Neural crest cell (in vitro differentiated cells): ENCODE results near the gene ZNF474. TPM values are rescaled to one million over a fixed set of nuclear protein-coding genes. Genes with fewer than 3 reads are reported as not detected.

Experiments used
- DNase-seq: peaks from one replicate; pipeline ENCODE4 v3.0.0; 2021; ENCODE audit warnings: low read depth, mixed read lengths, low spot score
- H3K27ac Mint-ChIP-seq: one replicate; pipeline ENCODE4 v1.8.0; 2021; ENCODE audit warnings: mild to moderate bottlenecking, mixed read lengths; ENCODE audit not compliant: unreplicated experiment
- H3K27me3 Mint-ChIP-seq: 2 replicates; pipeline ENCODE4 v1.8.0; 2021; ENCODE audit warnings: low read depth, mild to moderate bottlenecking, mixed read lengths
- H3K36me3 Mint-ChIP-seq: 2 replicates; pipeline ENCODE4 v1.8.0; 2021; ENCODE audit warnings: low read depth, mild to moderate bottlenecking, mixed read lengths
- H3K4me1 Mint-ChIP-seq: 2 replicates; pipeline ENCODE4 v1.8.0; 2021; ENCODE audit warnings: mixed read lengths
- H3K4me3 Mint-ChIP-seq: one replicate; pipeline ENCODE4 v1.8.0; 2021; ENCODE audit warnings: mild to moderate bottlenecking, mixed read lengths
- H3K9me3 Mint-ChIP-seq: 2 replicates; pipeline ENCODE4 v1.8.0; 2021; ENCODE audit warnings: mixed read lengths
- total RNA-seq: library from RNA; stranded (reverse); gene quantifications from 2 replicates; pipeline ENCODE4 v1.2.1, GENCODE V29; 2021
- TF ChIP-seq, protein P1 (sequence below): fragments of 200-600 bp; sonication (generic); conservative IDR thresholded peaks from 2 replicates; pipeline ENCODE4 v1.5.0; 2021; ENCODE audit warnings: antibody characterized with exemption, mild to moderate bottlenecking

The ZNF474 gene
- total RNA-seq, 1 donor from 2014 or later: 0.47 TPM

DNA sequence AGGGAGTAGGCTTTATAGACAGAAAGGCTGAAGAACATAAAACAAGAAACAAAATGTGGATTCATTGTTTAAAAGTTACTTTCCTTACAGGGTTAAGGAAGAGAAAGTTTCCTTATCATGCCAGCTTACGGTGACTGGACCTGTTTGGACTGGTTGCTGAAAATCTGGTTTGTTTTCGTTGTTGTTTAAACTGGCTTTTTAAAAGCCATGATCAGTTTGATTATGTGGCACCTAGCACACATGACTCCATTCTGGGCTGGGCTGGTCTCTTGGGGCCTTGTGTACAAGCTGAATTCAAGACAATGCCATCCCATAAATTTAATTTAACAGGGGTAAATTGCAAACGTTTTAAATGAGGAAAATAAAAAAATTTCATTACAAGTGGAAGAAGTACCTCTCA lies 18.4 kb upstream of the ZNF474 start:
- H3K36me3 Mint-ChIP-seq: no peaks in the 10 kb centered on the region
- H3K27me3 Mint-ChIP-seq: no peaks in the 10 kb centered on the region
- peaks cover 5% of the 10 kb centered on the region for H3K4me1 Mint-ChIP-seq
- no peak for DNase-seq
- H3K4me3 Mint-ChIP-seq: no peak overlapping the region
- no peaks in the 10 kb centered on the region for H3K9me3 Mint-ChIP-seq
- no peak overlapping the region for H3K27ac Mint-ChIP-seq
- TF ChIP-seq, protein P1, sequence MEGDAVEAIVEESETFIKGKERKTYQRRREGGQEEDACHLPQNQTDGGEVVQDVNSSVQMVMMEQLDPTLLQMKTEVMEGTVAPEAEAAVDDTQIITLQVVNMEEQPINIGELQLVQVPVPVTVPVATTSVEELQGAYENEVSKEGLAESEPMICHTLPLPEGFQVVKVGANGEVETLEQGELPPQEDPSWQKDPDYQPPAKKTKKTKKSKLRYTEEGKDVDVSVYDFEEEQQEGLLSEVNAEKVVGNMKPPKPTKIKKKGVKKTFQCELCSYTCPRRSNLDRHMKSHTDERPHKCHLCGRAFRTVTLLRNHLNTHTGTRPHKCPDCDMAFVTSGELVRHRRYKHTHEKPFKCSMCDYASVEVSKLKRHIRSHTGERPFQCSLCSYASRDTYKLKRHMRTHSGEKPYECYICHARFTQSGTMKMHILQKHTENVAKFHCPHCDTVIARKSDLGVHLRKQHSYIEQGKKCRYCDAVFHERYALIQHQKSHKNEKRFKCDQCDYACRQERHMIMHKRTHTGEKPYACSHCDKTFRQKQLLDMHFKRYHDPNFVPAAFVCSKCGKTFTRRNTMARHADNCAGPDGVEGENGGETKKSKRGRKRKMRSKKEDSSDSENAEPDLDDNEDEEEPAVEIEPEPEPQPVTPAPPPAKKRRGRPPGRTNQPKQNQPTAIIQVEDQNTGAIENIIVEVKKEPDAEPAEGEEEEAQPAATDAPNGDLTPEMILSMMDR: no peak

DNA sequence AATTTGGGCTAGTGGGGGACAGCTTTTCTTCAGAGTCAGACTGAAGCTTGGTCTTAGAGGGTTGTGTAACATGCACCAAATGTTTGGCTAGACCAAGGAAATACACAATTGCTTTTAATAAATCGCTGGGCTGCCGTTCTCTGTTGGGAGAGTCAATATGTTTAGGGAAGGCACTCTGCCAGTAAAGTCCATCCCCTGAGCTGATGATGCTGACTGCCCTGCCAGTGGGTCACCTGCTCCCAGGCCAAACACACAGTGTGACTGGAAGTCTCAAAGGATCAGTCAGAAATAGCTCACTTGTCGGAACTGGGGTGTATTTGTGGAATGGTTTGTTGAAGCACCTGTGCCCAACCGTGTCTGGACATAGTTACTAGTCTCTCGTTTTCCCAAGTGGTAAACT lies 17.9 kb upstream of the ZNF474 start:
- Mint-ChIP-seq H3K4me1 (peaks cover 5% of the 10 kb centered on the region), H3K4me3 (no peak overlapping the region), H3K27me3 (no peaks in the 10 kb centered on the region), H3K36me3 (no peaks in the 10 kb centered on the region), H3K9me3 (no peaks in the 10 kb centered on the region), H3K27ac (no peak overlapping the region)
- TF ChIP-seq, protein P1: no peak
- no peak for DNase-seq

DNA sequence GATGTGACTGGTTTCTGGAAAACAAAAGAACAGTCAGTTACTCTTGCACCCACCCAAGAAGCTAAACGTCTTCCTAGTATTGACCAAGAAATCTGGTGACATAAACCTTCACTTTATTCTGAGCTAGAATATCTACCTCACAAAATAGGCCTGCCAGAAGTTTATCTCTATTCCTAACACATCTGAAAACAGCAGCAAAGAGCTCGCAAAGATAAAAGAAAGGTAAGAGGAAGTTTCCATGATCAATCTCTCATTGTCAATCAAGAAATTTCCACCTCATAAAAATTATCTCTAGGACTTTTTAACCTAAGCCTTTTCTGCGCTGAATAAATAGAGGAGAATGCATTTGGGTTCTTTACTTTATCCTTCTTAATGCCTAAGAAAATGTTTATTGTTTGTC lies 17.3 kb upstream of the ZNF474 start:
- Mint-ChIP-seq H3K36me3 (no peaks in the 10 kb centered on the region), H3K27ac (no peak overlapping the region), H3K4me1 (peaks cover 5% of the 10 kb centered on the region), H3K9me3 (no peaks in the 10 kb centered on the region), H3K27me3 (no peaks in the 10 kb centered on the region), H3K4me3 (no peak overlapping the region)
- TF ChIP-seq, protein P1: no peak
- no peak for DNase-seq

DNA sequence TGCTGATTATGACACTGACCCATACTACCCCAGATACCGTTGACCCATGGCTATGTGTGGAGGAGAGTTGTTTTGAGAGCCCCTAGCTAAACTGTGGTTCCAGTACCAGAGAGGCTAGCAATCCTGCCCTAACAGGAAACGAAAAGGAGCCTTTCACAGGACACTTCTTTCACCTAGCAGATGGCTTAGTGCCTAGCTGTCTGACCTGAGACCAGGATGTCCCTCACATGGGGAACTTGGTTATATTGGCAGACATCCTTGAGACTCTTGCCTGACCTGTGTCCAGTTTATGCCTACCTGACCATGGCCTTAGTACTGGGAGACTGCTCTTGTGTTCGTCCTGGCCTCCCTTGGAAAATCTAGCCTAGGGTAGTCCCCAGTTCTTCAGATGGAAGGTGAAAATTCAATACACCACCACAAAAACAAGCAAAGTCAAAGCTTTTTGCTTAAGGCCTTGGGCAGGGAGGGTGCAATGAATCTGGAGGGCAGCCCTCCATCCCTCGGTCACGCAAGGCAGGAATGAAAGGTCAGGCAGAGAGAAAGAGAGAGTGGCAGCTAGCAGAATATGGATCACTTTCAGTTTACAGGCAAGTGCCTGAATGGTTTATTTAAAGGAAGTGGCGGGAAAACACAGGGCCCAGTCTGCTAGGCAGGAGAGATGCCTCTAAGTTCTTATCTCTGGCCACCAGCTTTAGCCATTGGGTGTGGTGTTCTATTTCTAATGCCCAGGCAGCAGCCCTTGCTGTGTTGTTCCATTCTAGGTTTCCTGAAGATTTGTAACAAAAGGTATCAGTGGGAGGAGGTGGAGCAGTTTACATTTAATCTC lies 16.4 kb upstream of the ZNF474 start:
- no peak overlapping the region for H3K4me3 Mint-ChIP-seq
- DNase-seq: no peak
- H3K36me3 Mint-ChIP-seq: no peaks in the 10 kb centered on the region
- TF ChIP-seq, protein P1: no peak
- H3K4me1 Mint-ChIP-seq: peaks cover 5% of the 10 kb centered on the region
- H3K27me3 Mint-ChIP-seq: no peaks in the 10 kb centered on the region
- H3K27ac Mint-ChIP-seq: peak overlapping the region; percentile 70
- no peaks in the 10 kb centered on the region for H3K9me3 Mint-ChIP-seq

DNA sequence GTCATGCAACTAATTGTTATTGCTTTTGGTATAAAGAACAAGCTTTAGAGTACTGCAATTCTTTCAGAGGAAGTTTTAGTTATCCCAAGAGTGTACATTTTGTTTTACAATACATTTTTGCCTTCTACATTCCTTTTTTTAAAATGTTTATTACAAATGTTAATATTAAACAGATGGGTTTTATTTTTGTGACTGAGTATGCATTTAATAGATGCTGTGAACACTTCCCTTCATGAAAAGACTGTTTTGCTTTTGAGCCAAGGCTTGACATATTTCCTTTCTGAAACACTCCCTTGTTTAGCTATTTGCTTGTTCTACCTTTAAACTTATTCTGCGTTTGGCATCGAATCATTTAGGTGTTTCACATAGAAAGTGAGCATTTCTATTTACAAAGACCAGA lies 14.8 kb upstream of the ZNF474 start:
- H3K4me1 Mint-ChIP-seq: peaks cover 5% of the 10 kb centered on the region
- TF ChIP-seq, protein P1: no peak
- no peaks in the 10 kb centered on the region for H3K9me3 Mint-ChIP-seq
- H3K4me3 Mint-ChIP-seq: no peak overlapping the region
- DNase-seq: no peak
- no peak overlapping the region for H3K27ac Mint-ChIP-seq
- H3K36me3 Mint-ChIP-seq: no peaks in the 10 kb centered on the region
- H3K27me3 Mint-ChIP-seq: no peaks in the 10 kb centered on the region
